Measurements from ENCODE around the gene CTDSPL. TPM values are rescaled to one million over a fixed set of nuclear protein-coding genes. Genes with fewer than 3 reads are reported as not detected.

CTDSPL gene
- total RNA-seq, 1 donor from 2014 or later: 20.4 TPM

Small RNAs within 50 kb of the gene (small RNA-seq; reads per million reads assigned to genes)
- gene MIR26A1: 3.4 reads per million, percentile 88 among the genes with 10 or more reads in this experiment
- gene RF00019: not detected

Other genes starting within 250 kb of the CTDSPL start
- 7.8 TPM for gene VILL, start 128.9 kb downstream of the CTDSPL start, total RNA-seq
- 9.4 TPM for gene PLCD1, start 167.8 kb downstream of the CTDSPL start, total RNA-seq
- under 0.01 TPM for gene DLEC1, start 177.3 kb downstream of the CTDSPL start, total RNA-seq